Keratinocyte (primary cell): ENCODE results near the gene SUSD5.

ENCODE experiments used
- EZH2 ChIP-seq: IDR thresholded peaks from one replicate; pipeline ENCODE4 v1.6.1; 2012; ENCODE audit warnings: inconsistent platforms, mild to moderate bottlenecking, low read length, moderate library complexity
- TF ChIP-seq, protein P1 (sequence below), 3 experiments: IDR thresholded peaks in 1 of 3; conservative IDR thresholded peaks in 1 of 3; optimal IDR thresholded peaks in 1 of 3; 2 replicates in 2 of 3; 3 replicates in 1 of 3; pipeline versions ENCODE3 to v1.5.1; 2011; ENCODE audit warnings: low read length in 3 of 3, mild to moderate bottlenecking in 3 of 3, moderate library complexity in 2 of 3, control low read depth in 1 of 3, inconsistent platforms in 1 of 3; ENCODE audit not compliant: insufficient read depth in 2 of 3; ENCODE audit errors: extremely low read depth in 1 of 3

DNA sequence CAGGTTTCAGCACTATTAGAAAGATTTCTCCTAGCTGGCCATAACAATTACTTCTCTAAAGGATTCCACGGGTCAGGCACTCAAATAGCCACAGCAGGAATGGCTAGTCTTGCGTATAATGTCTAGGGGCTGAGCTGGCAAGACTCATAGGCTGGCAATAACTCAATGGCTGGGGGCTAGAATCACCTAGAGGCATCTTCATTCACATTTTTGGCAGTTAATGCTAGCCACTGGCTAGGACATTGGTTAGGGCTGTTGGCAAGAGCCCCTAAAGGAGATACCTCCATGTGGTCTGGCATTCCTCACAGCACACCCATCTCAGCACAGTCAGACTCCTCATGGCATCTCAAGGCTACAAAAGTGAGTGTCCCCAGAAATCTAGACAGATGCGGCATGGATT is 6.2 kb downstream of the SUSD5 start:
- TF ChIP-seq EZH2: no peak
- TF ChIP-seq, protein P1, sequence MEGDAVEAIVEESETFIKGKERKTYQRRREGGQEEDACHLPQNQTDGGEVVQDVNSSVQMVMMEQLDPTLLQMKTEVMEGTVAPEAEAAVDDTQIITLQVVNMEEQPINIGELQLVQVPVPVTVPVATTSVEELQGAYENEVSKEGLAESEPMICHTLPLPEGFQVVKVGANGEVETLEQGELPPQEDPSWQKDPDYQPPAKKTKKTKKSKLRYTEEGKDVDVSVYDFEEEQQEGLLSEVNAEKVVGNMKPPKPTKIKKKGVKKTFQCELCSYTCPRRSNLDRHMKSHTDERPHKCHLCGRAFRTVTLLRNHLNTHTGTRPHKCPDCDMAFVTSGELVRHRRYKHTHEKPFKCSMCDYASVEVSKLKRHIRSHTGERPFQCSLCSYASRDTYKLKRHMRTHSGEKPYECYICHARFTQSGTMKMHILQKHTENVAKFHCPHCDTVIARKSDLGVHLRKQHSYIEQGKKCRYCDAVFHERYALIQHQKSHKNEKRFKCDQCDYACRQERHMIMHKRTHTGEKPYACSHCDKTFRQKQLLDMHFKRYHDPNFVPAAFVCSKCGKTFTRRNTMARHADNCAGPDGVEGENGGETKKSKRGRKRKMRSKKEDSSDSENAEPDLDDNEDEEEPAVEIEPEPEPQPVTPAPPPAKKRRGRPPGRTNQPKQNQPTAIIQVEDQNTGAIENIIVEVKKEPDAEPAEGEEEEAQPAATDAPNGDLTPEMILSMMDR (optimal IDR thresholded peaks at IDR 0.05 in 1 of 3, IDR thresholded peaks at IDR 0.05 in 1 of 3, conservative IDR thresholded peaks at IDR 0.05 in 1 of 3; ENCODE audit: extremely low read depth in 1 of 3, insufficient read depth in 2 of 3, low read length in 3 of 3): no peak
